Prostate gland (tissue), 2 donors: ENCODE data around the gene TMEM41B. TPM values are rescaled to one million over a fixed set of nuclear protein-coding genes. Genes with fewer than 3 reads are reported as not detected.

Source experiments
- DNase-seq: peaks from one replicate; pipeline ENCODE4 v3.0.0-alpha.2; 2019; ENCODE audit warnings: low spot score
- H3K27ac ChIP-seq, 2 donors: fragments of 200-600 bp; sonication (generic); 2 replicates each; pipeline ENCODE4 v1.5.1; 2017 to 2019
- H3K27me3 ChIP-seq: fragments of 200-600 bp; sonication (generic); replicated peaks from 2 replicates; pipeline ENCODE4 v1.5.1; 2019; ENCODE audit not compliant: insufficient read depth
- H3K36me3 ChIP-seq, 2 donors: fragments of 200-600 bp; sonication (generic); 1 replicate in 1 of 2; 2 replicates in 1 of 2; pipeline versions ENCODE4 v1.5.1 to v1.8.1; 2017 to 2019
- H3K4me1 ChIP-seq: fragments of 200-600 bp; sonication (generic); replicated peaks from 2 replicates; pipeline ENCODE4 v1.5.1; 2019
- H3K4me3 ChIP-seq, 2 donors: fragments of 200-600 bp; sonication (generic); 2 replicates each; pipeline ENCODE4 v1.5.1; 2017 to 2019
- H3K9me3 ChIP-seq: fragments of 200-600 bp; sonication (generic); 2 replicates; pipeline ENCODE4 v1.5.1; 2017
- CTCF ChIP-seq, 4 experiments: fragments of 200-600 bp in 2 of 4; fragments of 450-650 bp in 2 of 4; sonication (generic) in 2 of 4; IDR thresholded peaks; 1 replicate in 3 of 4; 2 replicates in 1 of 4; pipeline ENCODE4 v1.5.1; 2016 to 2019; ENCODE audit warnings: antibody characterized with exemption in 4 of 4, mild to moderate bottlenecking in 2 of 4, moderate library complexity in 2 of 4
- POLR2A ChIP-seq: fragments of 450-650 bp; IDR thresholded peaks from one replicate; pipeline ENCODE4 v1.6.1; 2016; ENCODE audit warnings: antibody characterized with exemption, mild to moderate bottlenecking
- POLR2AphosphoS5 ChIP-seq: sonication (generic); formaldehyde crosslinking; IDR thresholded peaks from one replicate; pipeline ENCODE4 v1.6.1; 2017; ENCODE audit warnings: antibody characterized with exemption
- WGBS: methylation state at CpG from one replicate; pipeline ENCODE4 v1.1.5; 2018; 5-methylcytosine and 5-hydroxymethylcytosine counted together
- intact Hi-C: fragments of 100-400 bp; cut with DNase I; formaldehyde crosslinking; loops from one replicate; pipeline ENCODE4 v1.14.2; 2022
- total RNA-seq, 2 donors: library from RNA; depleted of rRNA; stranded (reverse); fragments of >200 nt; gene quantifications; one replicate each; pipeline ENCODE4 v1.1.0, GENCODE V29; 2016

TMEM41B gene
- total RNA-seq, 2 donors from 2014 or later, result 29.9 to 54.6 TPM

GRCh38 chr11:9277176-9277575 is 37.2 kb downstream of the TMEM41B start:
- no peaks in the 10 kb centered on the region for H3K36me3 ChIP-seq
- DNase-seq, result no peak
- 96% methylated on average over 8 of the region's 8 CpGs for WGBS
- no peak overlapping the region for H3K27ac ChIP-seq
- no peak overlapping the region for H3K4me3 ChIP-seq
- H3K9me3 ChIP-seq, result no peaks in the 10 kb centered on the region
- TF ChIP-seq POLR2AphosphoS5 (no peak), POLR2A (no peak), CTCF (IDR thresholded peaks at IDR 0.05) (no peak)
- no peaks in the 10 kb centered on the region for H3K27me3 ChIP-seq
- H3K4me1 ChIP-seq, result no peaks in the 10 kb centered on the region
- intact Hi-C loops, result no loop called here

GRCh38 chr11:9276571-9276970 is 37.8 kb downstream of the TMEM41B start:
- 86% methylated on average over 3 of the region's 3 CpGs for WGBS
- no peak for DNase-seq
- Histone ChIP-seq H3K4me3 (no peak overlapping the region), H3K27ac (no peak overlapping the region), H3K27me3 (no peaks in the 10 kb centered on the region), H3K36me3 (no peaks in the 10 kb centered on the region), H3K9me3 (no peaks in the 10 kb centered on the region), H3K4me1 (no peaks in the 10 kb centered on the region)
- intact Hi-C loops, result no loop called here
- no peak for TF ChIP-seq CTCF (IDR thresholded peaks at IDR 0.05)
- TF ChIP-seq POLR2AphosphoS5, result no peak
- no peak for TF ChIP-seq POLR2A

- intact Hi-C loops, result no loop called here
- Histone ChIP-seq H3K4me3 (no peak overlapping the region), H3K27ac (no peak overlapping the region), H3K4me1 (no peaks in the 10 kb centered on the region), H3K36me3 (no peaks in the 10 kb centered on the region), H3K27me3 (no peaks in the 10 kb centered on the region), H3K9me3 (no peaks in the 10 kb centered on the region)
- TF ChIP-seq POLR2A (no peak), POLR2AphosphoS5 (no peak), CTCF (IDR thresholded peaks at IDR 0.05) (no peak)
- 74% methylated on average over 8 of the region's 8 CpGs for WGBS
- no peak for DNase-seq
These were observed 39.7 kb downstream of the TMEM41B start for GRCh38 chr11:9274499-9275258.

- DNase-seq, result no peak
- Histone ChIP-seq H3K4me1 (no peaks in the 10 kb centered on the region), H3K27me3 (no peaks in the 10 kb centered on the region), H3K27ac (no peak overlapping the region), H3K4me3 (no peak overlapping the region), H3K36me3 (no peaks in the 10 kb centered on the region), H3K9me3 (no peaks in the 10 kb centered on the region)
- TF ChIP-seq CTCF (IDR thresholded peaks at IDR 0.05) (no peak), POLR2AphosphoS5 (no peak)
- 91% methylated on average over 15 of the region's 15 CpGs for WGBS
- intact Hi-C loops, result no loop called here
These were observed 40.7 kb downstream of the TMEM41B start for GRCh38 chr11:9273376-9274336.
